H1 (cell line): ENCODE data around the gene IL13RA1. TPM values are rescaled to one million over a fixed set of nuclear protein-coding genes. Genes with fewer than 3 reads are reported as not detected.

Source experiments
- JUN ChIP-seq: IDR thresholded peaks from 2 replicates; pipeline ENCODE4 v1.6.1; 2011; ENCODE audit warnings: low read depth, mild to moderate bottlenecking, improper control_type of control experiment, low read length
- KDM4A ChIP-seq: IDR thresholded peaks from one replicate; pipeline ENCODE4 v1.7.1; 2012; ENCODE audit warnings: low read depth, mild to moderate bottlenecking, moderate library complexity, low read length, inconsistent platforms; ENCODE audit not compliant: severe bottlenecking
- SAP30 ChIP-seq: fragments of 300-600 bp; sonication (generic); IDR thresholded peaks from 2 replicates; pipeline ENCODE4 v1.7.1; 2012; ENCODE audit warnings: low read length, moderate library complexity, mild to moderate bottlenecking, inconsistent platforms; ENCODE audit not compliant: insufficient read depth, insufficient replicate concordance
- SP2 ChIP-seq: IDR thresholded peaks from 2 replicates; pipeline ENCODE4 v1.6.1; 2012; ENCODE audit warnings: mild to moderate bottlenecking, low read length, inconsistent platforms
- polyA plus RNA-seq, 7 experiments: library from polyadenylated mRNA; depleted of rRNA in 3 of 7; stranded (reverse) in 5 of 7; unstranded in 2 of 7; fragments of >200 nt in 5 of 7; fragments of 200-250 nt in 2 of 7; gene quantifications; 1 replicate in 5 of 7; 2 replicates in 1 of 7; 4 replicates in 1 of 7; pipeline versions ENCODE4 v1.2.1 to v1.2.3, GENCODE V29; 2011 to 2013; ENCODE audit warnings: missing spikeins in 2 of 7, mixed read lengths in 2 of 7
- total RNA-seq: library from RNA; stranded (reverse); fragmentation: NEBNext Ultra II Directional; extraction: Animal tissue kit (Norgen Biotek cat#: 25700); gene quantifications from 2 replicates; pipeline ENCODE4 v1.2.1, GENCODE V29; 2021

The IL13RA1 gene
- total and polyA plus RNA-seq, 2 of the 8 experiments (the other 6 are each of a cell fraction or from before 2014, with no cell fraction given), result 3.3 to 9.4 TPM

- TF ChIP-seq SAP30, result no peak
- TF ChIP-seq JUN, result no peak
- TF ChIP-seq SP2, result no peak
- TF ChIP-seq KDM4A, result no peak
Observed at GRCh38 chrX:118720058-118720707, 7.2 kb upstream of the IL13RA1 start (continued).
